VCaP (cell line): ENCODE data around the gene CYP26B1.

ENCODE experiments used
- H3K27ac ChIP-seq: fragments of 450-650 bp; 2 replicates; pipeline ENCODE4 v1.5.1; 2017
- CTCF ChIP-seq: fragments of 450-650 bp; conservative IDR thresholded peaks from 2 replicates; pipeline ENCODE4 v1.5.1; 2017; ENCODE audit warnings: mild to moderate bottlenecking, moderate library complexity

CYP26B1 gene

DNA sequence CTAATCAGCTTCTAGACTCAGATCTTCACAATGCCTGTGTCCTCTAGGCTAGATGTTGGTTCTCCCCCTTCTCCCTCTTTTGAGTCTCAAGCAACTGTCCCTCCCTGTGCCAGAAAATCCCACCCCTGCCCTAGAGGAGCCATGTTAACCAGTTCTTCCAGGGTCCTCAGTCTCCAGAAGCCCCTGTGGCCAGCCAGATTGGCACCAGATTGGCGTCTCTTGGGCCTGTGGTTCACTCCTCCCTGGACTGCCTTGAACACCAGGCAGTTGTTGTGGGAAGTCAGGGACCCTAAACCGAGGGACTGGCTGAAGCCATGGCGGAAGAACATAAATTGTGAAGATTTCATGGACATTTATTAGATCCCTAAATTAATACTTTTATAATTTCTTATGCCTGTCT, 36.6 kb downstream of the CYP26B1 start:
- no peak for TF ChIP-seq CTCF

DNA sequence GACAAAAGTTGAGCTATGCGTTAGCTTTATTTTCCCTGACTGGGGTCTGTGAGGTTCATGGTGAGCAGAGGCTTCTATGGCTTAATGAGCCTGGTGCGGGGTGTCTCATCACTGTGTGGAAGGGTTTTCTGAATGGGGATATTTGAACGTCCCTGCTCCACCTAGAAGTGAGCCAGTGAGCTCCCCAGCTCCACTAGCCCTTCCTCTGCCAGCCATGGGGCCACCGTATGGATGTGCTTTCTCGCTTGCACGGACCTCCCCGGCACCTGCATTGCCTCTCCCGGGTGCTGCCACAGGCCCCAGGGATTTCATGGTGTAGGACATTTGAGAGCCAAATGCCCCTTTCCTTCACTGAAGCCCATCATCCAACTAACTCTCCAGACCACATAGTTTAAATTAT, 37.8 kb downstream of the CYP26B1 start:
- TF ChIP-seq CTCF, result no peak
- H3K27ac ChIP-seq, result no peak overlapping the region

More for the DNA sequence above, 36.6 kb downstream of the CYP26B1 start:
- H3K27ac ChIP-seq, result no peak overlapping the region

DNA sequence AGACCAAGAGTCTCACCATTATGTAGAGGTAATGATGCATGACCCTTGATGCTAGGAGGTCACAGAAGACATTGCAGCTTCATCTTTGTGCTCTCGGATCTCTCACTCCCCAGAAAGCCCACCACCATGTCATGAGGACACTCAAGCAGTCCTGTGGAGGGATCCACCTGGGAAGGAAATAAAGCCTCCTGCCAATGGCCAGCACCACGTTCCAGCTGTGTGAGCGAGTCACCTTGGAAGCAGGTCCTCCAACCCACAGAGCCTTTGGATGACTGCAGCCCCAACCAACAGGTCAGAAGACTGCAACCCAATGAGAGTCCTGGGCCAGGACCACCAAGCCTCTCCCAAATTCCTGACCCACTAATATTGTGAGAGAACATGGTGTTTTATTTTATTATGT, 38.4 kb downstream of the CYP26B1 start:
- no peak overlapping the region for H3K27ac ChIP-seq
- no peak for TF ChIP-seq CTCF

DNA sequence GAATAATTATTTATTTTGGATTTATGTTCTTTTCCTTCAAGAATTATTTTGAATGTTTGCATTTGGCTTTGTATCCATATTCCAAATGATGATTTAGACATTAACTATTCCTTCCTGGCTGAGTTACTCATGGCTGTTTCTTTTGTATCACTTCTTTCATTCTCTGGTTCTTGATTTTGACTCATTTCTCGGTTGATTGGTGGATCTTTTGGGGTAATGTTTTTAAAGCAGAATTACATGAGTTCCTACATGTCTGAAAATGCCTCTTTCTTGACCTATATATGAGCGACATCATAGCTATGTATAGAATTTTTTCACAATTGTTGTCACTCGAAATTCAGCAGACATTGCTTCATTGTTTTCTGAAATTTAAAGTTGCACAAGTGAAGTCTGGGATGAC, 39.5 kb downstream of the CYP26B1 start:
- TF ChIP-seq CTCF, result no peak
- no peak overlapping the region for H3K27ac ChIP-seq

DNA sequence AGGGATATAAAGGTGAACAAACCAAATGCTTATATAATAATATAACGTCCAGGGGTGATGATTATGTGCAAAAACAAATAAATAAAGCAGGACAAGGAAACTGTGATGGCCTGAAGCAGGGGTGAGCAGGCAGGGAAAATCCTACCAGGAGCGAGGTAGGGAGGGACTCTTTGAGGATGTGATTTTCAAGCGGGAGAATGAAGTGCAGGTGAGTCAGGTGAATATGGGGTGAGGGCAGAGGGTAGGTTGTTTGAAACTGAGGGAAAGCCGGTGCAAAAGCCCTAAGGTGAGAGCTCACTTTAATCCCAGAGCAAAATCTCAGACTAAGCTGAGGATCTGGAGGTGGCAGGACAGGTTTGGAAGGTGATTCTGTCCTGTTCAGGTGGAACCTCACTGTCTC, 40.7 kb downstream of the CYP26B1 start:
- no peak for TF ChIP-seq CTCF
- H3K27ac ChIP-seq, result no peak overlapping the region

- no peak for TF ChIP-seq CTCF
These were observed 42.7 kb downstream of the CYP26B1 start for GRCh38 chr2:72104821-72105588.

DNA sequence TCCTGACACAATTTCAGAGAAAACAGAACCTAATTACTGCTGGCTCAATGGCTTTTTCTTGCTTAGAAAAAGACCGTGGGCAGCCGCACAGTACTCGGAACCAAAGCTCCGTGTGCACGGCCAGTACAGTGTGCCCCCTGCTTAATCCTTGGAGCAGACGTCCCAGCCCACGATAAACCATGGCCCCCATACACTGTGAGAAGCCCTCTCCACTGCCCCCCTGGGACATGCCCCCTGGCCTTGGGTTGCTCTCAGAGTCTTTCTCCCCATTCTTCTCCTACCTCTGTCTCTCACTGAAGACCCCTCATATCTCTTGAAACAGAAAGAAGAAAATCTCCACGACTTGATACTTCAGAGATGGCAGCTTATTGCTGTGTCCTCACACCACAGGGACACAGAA, 44.0 kb downstream of the CYP26B1 start:
- no peak for TF ChIP-seq CTCF
- H3K27ac ChIP-seq, result no peak overlapping the region

More at GRCh38 chr2:72104821-72105588, 42.7 kb downstream of the CYP26B1 start:
- H3K27ac ChIP-seq, result no peak overlapping the region
